Gastrocnemius medialis (tissue), 4 donors: Measurements from ENCODE around the gene MS4A15. TPM values are rescaled to one million over a fixed set of nuclear protein-coding genes. Genes with fewer than 3 reads are reported as not detected.
A peak's percentile ranks its signal among the peaks of the same experiment; 100 is the strongest.

Experiments used
- ATAC-seq, 2 donors: fragments of 150-250 bp; one replicate each; pipeline ENCODE4 v1.9.1; 2016
- DNase-seq, 2 donors: peaks; one replicate each; pipeline ENCODE4 v3.0.0-alpha.2; 2019
- H3K27ac ChIP-seq, 4 donors: fragments of 200-600 bp; sonication (generic); 1 replicate in 1 of 4; 2 replicates in 3 of 4; pipeline ENCODE4 v1.5.1; 2016 to 2018; ENCODE audit warnings: mild to moderate bottlenecking in 2 of 4, moderate library complexity in 1 of 4
- H3K27me3 ChIP-seq, 3 donors: fragments of 200-600 bp; sonication (generic) in 2 of 3; 1 replicate in 1 of 3; 2 replicates in 2 of 3; pipeline versions ENCODE4 v1.5.1 to v1.6.0; 2016 to 2019; ENCODE audit warnings: mild to moderate bottlenecking in 1 of 3, moderate library complexity in 1 of 3
- H3K36me3 ChIP-seq, 2 donors: fragments of 200-600 bp; sonication (generic) in 1 of 2; one replicate each; pipeline ENCODE4 v1.5.1; 2017 to 2018
- H3K4me1 ChIP-seq, 2 donors: fragments of 200-600 bp; sonication (generic) in 1 of 2; one replicate each; pipeline ENCODE4 v1.5.1; 2016 to 2017; ENCODE audit warnings: mild to moderate bottlenecking in 2 of 2
- H3K4me3 ChIP-seq, 4 donors: fragments of 200-600 bp; sonication (generic) in 3 of 4; 1 replicate in 1 of 4; 2 replicates in 3 of 4; pipeline ENCODE4 v1.5.1; 2016 to 2019; ENCODE audit warnings: mild to moderate bottlenecking in 2 of 4
- H3K9me3 ChIP-seq, 3 donors: fragments of 200-600 bp; sonication (generic) in 2 of 3; 1 replicate in 1 of 3; 2 replicates in 2 of 3; pipeline ENCODE4 v1.5.1; 2016 to 2019
- CTCF ChIP-seq, 5 experiments: fragments of 450-650 bp in 3 of 5; fragments of 200-600 bp in 2 of 5; sonication (generic) in 2 of 5; IDR thresholded peaks in 4 of 5; conservative IDR thresholded peaks in 1 of 5; 1 replicate in 4 of 5; 2 replicates in 1 of 5; pipeline ENCODE4 v1.5.1; 2016 to 2019; ENCODE audit warnings: antibody characterized with exemption in 5 of 5, mild to moderate bottlenecking in 3 of 5, moderate library complexity in 3 of 5
- POLR2A ChIP-seq, 2 donors: fragments of 450-650 bp; IDR thresholded peaks; one replicate each; pipeline ENCODE4 v1.6.1; 2017; ENCODE audit warnings: antibody characterized with exemption in 2 of 2, mild to moderate bottlenecking in 2 of 2, moderate library complexity in 2 of 2
- in situ Hi-C, 4 donors: fragments of 200-750 bp; cut with MboI; loops; one replicate each; pipeline versions ENCODE4 v1.15.0 to v1.8.0; 2017; ENCODE audit warnings: low sequenced_read_pairs in 4 of 4
- intact Hi-C: fragments of 100-400 bp; cut with DNase I; formaldehyde crosslinking; loops from one replicate; pipeline ENCODE4 v1.15.1; 2023; ENCODE audit warnings: low total_unique reads
- total RNA-seq, 4 donors: library from RNA; depleted of rRNA; stranded (reverse); fragments of >200 nt; gene quantifications; one replicate each; pipeline versions ENCODE4 v1.1.0 to v1.2.3, GENCODE V29; 2016

Gene MS4A15
- total RNA-seq, 4 donors from 2014 or later = not detected

- no peak for TF ChIP-seq CTCF (IDR thresholded peaks at IDR 0.05 in 4 of 5, conservative IDR thresholded peaks at IDR 0.05 in 1 of 5)
- no peak for TF ChIP-seq POLR2A (IDR thresholded peaks at IDR 0.05)
- no peaks in the 10 kb centered on the region for H3K36me3 ChIP-seq
- DNase-seq = no peak
- no peak for ATAC-seq
- H3K4me3 ChIP-seq = no peak overlapping the region
- no peaks in the 10 kb centered on the region for H3K27me3 ChIP-seq
- H3K27ac ChIP-seq = peak overlapping the region in 1 of 4 donors; percentile 14
- no peaks in the 10 kb centered on the region for H3K9me3 ChIP-seq
- intact Hi-C loops = no loop called here
- no peaks in the 10 kb centered on the region for H3K4me1 ChIP-seq
- in situ Hi-C loops = no loop called here
These were observed 19.5 kb downstream of the MS4A15 start for GRCh38 chr11:60776167-60776566.

GRCh38 chr11:60777106-60777505 lies 20.4 kb downstream of the MS4A15 start:
- no peak overlapping the region for H3K27ac ChIP-seq
- in situ Hi-C loops = no loop called here

GRCh38 chr11:60777572-60777971 lies 20.9 kb downstream of the MS4A15 start:
- intact Hi-C loops (no loop called here), in situ Hi-C loops (no loop called here)
- Histone ChIP-seq H3K27me3 (no peaks in the 10 kb centered on the region), H3K4me1 (no peaks in the 10 kb centered on the region), H3K4me3 (no peak overlapping the region), H3K27ac (no peak overlapping the region), H3K36me3 (no peaks in the 10 kb centered on the region), H3K9me3 (no peaks in the 10 kb centered on the region)
- TF ChIP-seq CTCF (IDR thresholded peaks at IDR 0.05 in 4 of 5, conservative IDR thresholded peaks at IDR 0.05 in 1 of 5) (no peak), POLR2A (IDR thresholded peaks at IDR 0.05) (no peak)
- peak; percentile 19 to 36 for ATAC-seq
- DNase-seq = no peak

More at GRCh38 chr11:60777106-60777505, 20.4 kb downstream of the MS4A15 start:
- TF ChIP-seq POLR2A (IDR thresholded peaks at IDR 0.05) = no peak
- no peak for TF ChIP-seq CTCF (IDR thresholded peaks at IDR 0.05 in 4 of 5, conservative IDR thresholded peaks at IDR 0.05 in 1 of 5)
- Histone ChIP-seq H3K4me3 (no peak overlapping the region), H3K9me3 (no peaks in the 10 kb centered on the region), H3K4me1 (no peaks in the 10 kb centered on the region), H3K27me3 (no peaks in the 10 kb centered on the region), H3K36me3 (no peaks in the 10 kb centered on the region)
- no peak for DNase-seq
- intact Hi-C loops = no loop called here
- no peak for ATAC-seq

GRCh38 chr11:60780065-60780464 lies 23.4 kb downstream of the MS4A15 start:
- no peak for DNase-seq
- Histone ChIP-seq H3K9me3 (no peaks in the 10 kb centered on the region), H3K4me1 (no peaks in the 10 kb centered on the region), H3K4me3 (no peak overlapping the region), H3K27me3 (no peaks in the 10 kb centered on the region), H3K27ac (no peak overlapping the region), H3K36me3 (no peaks in the 10 kb centered on the region)
- ATAC-seq = no peak
- TF ChIP-seq POLR2A (IDR thresholded peaks at IDR 0.05) (no peak), CTCF (IDR thresholded peaks at IDR 0.05 in 4 of 5, conservative IDR thresholded peaks at IDR 0.05 in 1 of 5) (no peak)
- in situ Hi-C loops = no loop called here
- intact Hi-C loops = no loop called here

GRCh38 chr11:60780774-60781173 lies 24.1 kb downstream of the MS4A15 start:
- ATAC-seq = no peak
- DNase-seq = no peak
- Histone ChIP-seq H3K27ac (no peak overlapping the region), H3K4me1 (no peaks in the 10 kb centered on the region), H3K27me3 (no peaks in the 10 kb centered on the region), H3K9me3 (no peaks in the 10 kb centered on the region), H3K36me3 (no peaks in the 10 kb centered on the region), H3K4me3 (no peak overlapping the region)
- TF ChIP-seq POLR2A (IDR thresholded peaks at IDR 0.05) = no peak
- no peak for TF ChIP-seq CTCF (IDR thresholded peaks at IDR 0.05 in 4 of 5, conservative IDR thresholded peaks at IDR 0.05 in 1 of 5)
- intact Hi-C loops = no loop called here
- in situ Hi-C loops = no loop called here
